Activated CD8-positive, alpha-beta memory T cell treated with anti-CD3 and anti-CD28 coated beads for 24 hours (primary cell): ENCODE results near the gene SERINC3.

Source experiments
- DNase-seq: peaks from one replicate; pipeline ENCODE4 v3.0.0-alpha.2; 2020

SERINC3 gene

DNA sequence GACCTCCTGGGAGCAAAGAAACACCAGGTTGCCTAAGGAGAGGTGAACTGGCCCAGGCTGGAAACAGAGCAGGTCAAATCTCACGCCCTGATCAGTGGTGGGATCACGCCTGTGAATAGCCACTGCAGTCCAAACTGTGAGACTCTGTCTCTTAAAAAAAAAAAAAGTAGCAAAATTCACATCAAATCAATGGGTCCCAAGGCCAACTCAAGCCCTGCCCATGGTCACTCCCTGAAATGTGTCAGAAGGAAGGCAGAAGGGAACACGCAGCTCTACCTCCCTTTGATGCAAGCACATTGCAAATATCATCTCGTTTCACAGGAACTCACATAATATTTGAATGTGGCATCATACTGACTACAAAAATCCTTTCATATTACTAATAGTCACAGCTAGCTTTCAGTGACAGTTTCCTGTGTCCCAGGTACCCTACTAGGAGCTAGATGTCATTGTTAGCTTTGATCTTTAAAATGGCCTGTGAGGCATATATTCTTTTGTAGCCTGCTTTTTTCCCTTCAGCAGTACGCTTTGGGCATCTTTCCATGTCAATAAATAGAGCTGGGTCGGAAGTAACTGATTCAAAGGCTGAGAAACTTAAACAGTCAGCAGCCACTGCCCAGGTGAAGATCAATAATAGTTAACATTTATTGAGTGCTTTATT, 60.6 kb downstream of the SERINC3 start:
- DNase-seq, result no peak

DNA sequence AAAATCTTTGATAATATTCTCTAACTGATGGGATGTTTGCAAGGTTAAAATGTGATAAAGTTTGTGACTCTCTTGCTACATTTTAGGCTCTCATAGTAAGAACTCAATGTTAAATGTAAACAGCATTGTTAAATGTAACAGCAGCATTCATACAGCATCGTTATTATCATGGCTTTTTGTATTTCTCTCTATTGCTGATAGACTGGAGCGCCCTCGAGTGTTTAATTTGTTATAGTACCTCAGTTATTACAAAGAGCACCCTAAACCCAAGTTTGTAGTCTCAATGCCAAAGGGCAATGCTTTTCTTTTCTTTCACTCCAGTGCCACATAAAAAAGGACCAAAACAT, 61.1 kb downstream of the SERINC3 start:
- no peak for DNase-seq

DNA sequence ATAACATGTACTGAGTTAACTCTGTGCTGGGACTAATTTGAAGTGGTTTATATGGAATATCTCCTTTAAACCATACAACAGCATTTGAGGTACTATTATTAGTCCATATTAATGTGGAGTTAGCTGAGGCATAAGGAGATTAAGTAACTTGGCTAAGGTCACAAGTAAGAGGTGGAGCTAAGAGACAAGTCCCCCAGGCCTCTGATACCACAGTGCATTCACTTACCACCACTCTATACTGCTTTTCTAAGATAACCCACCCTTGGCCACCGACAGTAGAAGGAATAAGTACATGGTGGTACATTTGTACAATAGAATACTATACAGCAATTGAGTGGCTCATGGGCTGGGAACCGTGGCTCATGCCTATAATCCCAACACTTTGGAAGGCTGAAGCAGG, 62.6 kb downstream of the SERINC3 start:
- no peak for DNase-seq

DNA sequence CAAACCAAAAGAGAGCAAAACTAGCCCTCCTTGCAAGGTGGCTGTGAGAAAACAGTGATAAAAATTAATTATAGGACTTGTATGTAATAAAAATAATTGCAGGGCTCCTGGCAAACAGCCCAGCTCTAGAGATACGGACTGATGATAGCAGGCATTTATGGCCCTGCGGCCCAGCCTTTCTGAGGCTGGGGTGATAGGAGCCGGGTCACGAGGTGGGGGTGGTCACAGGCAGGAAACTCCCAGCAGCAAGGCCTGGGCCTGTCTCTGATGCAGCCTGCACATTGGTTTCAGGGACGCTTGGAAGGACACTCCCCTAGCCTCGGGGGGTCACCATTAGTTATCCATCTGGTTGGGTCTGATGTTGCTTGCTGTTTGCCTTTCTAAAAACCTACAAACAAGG, 64.9 kb downstream of the SERINC3 start:
- DNase-seq, result no peak

DNA sequence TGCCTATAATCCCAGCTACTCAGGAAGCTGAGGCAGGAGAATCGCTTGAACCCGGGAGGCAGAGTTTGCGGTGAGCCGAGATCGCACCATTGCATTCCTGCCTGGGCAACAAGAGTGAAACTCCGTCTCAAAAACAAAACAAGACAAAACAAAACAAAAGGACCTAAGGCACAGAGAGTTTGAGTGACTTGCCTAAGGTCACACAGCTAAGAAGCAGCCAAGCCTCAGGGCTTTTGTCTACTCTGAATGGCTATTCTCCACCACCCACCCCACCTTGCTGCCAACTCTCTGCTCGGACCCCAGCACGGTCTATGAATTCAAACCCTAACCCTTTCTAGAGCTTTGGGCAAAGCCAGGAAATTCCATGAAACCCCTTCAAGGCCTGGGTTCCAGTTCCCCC, 65.3 kb downstream of the SERINC3 start:
- DNase-seq, result no peak

DNA sequence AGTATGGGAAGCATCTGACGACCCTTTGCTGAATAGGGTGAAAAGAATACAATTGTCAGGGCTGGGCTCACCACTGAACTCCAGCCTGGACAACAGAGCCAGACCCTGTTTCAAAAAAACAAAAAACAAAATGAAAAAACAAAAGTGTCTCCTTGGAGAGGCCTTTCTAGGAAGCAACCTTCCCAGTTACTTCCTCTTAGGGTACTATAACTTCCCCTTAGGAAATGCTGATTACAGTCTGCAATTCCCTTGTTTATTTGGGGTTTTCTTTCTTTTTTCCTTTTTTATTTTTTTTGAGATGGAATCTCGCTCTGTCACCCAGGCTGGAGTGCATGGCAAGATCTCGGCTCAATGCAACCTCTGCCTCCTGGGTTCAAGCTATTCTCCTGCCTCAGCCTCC, 66.7 kb downstream of the SERINC3 start:
- DNase-seq, result no peak

DNA sequence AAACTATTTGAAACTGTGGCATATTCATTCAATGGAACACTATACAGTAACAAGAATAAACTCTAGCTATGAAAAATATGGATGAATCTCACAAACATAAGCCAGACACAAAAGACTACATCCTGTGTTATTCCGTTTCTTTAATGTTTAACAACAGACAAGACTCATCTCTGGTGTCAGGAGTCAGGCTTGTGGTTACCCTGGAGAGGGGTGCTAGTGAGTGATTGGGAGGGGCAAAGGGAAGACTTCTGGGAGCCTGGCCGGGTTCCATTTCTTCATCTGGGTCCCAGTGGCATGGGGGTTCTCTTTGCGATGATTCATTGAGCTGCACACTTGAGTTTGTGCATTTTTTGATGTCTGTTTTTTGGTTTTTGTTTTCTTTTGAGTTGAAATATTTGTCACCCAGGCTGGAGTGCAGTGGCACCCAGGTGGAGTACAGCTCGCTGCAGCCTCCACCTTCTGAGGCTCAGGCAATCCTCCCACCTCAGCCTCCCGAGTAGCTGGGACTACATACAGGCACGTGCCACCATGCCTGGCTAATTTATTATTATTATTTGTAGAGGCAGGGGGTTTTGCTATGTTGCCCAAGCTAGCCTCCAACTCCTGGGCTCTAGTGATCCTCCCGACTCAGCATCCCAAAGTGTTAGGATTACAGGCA, 67.4 kb downstream of the SERINC3 start:
- DNase-seq, result no peak

DNA sequence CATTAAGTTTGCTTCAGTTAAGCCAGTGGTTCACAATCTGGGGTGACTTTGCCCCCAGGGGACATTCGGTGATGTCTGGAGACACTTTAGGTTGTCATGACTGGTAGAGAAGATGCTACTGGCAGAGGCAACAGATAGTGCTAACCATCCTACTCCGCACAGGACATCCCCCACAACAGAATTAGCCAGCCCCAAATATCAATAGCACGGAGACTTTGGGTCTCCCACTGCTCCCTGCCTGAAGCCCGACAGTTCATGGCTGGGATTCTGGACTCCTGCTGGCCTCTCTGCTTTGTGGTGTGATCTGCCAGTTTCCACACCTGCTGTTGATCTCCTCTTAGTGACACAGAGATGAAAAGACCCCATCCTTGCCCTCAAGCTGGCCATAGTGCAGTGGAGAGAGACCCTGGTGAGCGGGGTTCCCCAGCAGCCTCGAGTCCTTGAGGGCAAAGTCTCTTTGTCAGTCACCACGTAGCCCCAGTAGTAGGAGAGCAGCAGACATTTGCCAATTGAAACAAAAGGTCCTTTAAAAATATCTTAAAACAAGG, 70.9 kb downstream of the SERINC3 start:
- no peak for DNase-seq

DNA sequence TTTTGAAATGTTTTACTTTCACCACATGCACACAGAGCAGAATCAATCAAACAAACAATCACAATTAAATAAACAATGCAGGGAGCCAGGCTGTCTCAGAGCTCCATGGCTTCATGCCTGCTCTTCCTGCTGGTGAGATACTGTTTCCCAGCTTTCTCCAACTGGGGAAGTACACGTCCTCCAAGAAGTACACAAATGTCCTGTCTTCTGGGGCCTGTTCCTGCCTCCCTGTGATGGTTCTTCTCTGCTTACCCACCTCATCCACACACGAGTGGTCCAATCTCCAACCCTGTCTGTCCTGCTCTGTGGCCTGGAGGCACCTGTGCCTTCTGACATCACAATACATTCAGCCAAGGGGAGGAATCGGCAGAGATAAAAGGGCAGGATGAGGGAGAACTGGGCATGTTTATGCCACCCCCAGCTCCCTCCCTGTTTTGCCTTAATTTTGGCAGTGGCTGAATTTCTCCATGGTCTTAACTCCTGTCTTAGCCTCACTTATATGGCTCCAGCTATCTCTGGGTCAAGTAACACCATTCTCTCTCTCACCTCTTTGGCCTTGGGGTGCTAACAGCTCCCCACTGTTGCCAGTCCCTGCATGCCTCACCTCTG, 71.5 kb downstream of the SERINC3 start:
- DNase-seq, result no peak

DNA sequence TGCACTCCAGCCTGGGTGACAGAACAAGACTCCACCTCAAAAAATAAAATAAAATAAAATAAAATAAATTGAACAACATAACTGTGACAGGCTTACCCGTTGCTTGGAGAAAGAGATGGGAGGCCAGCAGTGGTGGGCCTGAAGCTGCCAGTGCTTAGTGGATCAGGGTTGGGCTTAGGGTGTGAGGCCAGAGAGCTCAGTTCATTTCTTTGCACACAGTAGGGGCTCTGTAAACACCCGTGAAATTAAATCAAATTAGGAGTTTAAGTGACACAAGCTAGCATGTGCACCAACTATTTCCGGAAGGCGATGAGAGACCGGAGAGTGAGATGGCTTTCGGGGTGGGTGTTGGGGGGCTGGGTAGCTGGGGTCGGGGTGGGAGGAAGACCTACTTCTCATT, 72.0 kb downstream of the SERINC3 start:
- no peak for DNase-seq

DNA sequence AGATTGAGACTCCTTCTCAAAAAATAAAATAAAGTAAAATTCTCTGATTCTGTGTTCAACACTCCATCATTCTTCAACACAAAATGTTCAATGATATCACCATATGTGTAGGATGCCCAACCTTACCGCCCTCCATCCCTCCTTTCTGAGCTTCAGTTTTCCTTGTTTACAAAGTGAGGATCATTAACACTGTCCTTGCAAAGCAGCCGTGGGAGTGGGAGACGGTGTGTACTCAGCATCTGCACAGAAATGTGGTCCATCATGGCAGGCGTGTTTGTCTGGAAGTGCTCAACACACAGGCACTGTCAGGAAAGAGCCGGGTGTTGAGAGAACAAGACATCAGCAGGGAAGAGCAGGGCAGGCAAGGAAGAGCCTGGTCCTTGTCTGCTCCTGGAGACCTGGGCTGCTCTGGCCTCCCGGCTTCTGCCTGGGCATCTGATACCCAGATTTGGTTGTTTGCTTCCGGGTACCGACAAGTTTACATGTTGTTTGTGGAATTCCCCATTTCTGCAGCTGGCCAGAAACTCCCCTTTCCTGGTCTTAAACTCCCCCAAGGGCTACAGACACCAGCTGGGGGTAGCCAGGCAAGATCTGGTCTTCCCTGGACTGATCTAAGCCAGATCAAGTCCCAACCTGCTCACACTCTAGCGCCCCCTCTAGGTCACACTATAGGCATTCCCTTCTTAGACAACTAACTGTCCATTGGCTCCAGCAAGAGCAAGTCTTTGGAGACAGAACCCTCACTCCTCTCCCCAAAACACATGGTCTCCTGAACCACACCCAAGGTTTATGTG, 72.9 kb downstream of the SERINC3 start:
- DNase-seq, result no peak

DNA sequence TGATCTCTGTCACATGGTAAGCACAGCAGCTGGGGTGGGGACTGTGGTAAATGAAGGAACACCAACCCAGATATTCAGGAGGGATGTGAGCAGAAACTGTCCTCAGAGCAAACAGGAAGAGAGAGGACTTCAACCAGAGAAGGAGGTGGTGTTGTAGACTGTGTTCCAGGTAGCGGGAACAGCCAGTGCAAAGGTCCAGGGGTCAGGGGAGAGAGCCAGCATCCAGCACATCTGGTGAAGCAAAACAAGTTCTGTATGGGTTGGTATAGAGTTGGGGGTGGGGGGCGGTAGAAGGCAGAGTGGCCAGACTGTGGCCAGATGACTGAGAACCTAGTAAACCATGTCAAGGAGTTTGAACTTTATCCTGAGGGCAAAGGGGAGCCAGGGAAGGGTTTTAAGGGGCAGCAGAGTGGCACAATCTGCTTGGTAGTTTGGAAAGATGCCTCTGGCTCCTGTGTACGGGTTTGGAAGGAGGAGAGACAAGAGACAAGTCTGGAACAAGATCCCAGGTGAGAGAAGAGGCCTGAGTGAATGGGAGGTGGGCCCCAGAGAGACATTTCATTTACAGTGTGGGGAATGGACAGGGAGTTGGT, 73.9 kb downstream of the SERINC3 start:
- no peak for DNase-seq
